UCSD-AML1 (cell line): ENCODE results near the gene SRMS.

Experiments
- DNase-seq: peaks from one replicate; lab custom pipeline; 2025; ENCODE audit not compliant: unreplicated experiment; lab: John Stamatoyannopoulos, UW

Gene SRMS

GRCh38 chr20:63553933-63554290 lies 6.4 kb upstream of the SRMS start, which contains the start of gene FNDC11:
Gene FNDC11, plus strand, starts transcription at chr20:63554159. Its CDS starts 1,505 bp downstream, at chr20:63555664.
- DNase-seq, result peak; percentile 52

DNA sequence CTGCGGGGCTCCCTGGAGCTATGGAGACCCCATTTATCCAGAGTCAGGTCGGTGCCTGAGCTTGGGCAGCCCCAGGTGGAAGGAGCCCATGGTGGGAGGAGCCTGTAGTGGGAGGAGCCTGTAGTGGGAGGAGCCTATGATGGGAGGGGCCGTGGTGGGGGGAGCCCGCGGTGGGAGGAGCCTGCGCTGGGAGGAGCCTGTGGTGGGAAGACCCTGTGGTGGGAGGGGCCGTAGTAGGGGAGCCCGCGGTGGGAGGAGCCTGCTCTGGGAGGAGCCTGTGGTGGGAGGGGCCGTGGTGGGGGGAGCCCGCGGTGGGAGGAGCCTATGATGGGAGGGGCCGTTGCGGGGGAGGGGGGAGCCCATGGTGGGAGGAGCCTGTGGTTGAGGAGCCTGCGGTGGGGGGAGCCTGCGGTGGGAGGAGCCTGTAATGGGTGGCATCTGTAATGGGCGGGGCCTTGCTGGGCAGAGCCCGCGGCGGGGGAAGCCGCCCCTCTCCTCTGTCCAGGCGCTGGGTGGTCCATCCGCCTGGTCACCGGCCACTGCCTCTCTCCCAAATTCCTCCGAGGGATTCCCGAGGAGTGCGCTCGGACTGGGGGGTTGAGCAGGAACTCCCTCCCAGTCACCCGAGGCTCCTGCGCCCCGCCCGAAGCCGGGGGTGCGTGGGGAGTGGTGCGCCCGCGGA lies 5.8 kb upstream of the SRMS start:
- peak; percentile 88 for DNase-seq

DNA sequence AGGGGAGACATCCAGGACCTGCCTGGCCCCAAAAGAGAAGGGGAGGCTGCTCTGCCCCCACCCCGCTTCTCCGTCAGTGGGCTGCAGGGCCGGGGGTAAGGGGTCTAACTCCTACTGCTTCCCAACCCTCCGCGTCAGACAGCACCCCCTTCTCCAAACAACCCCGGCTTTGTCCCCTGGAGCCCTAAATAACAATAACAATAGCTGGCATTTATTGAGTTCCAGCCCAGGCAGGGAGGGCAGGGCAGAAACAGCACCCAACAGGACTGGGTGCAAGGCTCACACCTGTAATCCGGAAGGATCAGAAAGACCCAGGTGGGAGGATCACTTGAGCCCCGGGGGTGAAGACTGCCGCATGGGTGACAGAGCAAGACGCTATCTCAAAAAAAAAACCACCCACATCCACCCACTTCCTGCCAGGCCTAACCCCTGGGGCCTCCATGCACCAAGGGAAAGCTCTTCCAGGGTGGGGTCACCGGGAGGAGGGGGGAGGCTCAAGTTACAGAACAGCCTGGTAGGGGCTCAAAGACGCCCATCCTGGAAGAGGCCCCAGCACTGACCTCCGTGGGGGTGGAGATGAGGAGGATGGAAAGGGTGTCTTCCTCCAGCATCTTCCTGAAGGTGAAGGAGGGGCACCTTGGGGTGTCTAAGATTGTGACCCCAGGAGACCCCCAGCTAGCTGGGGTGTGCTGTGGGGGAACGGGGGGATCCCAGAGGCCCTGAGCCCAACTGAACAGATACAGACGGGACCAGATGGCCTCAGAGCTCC lies 5.1 kb upstream of the SRMS start:
- DNase-seq, result peak; percentile 69

GRCh38 chr20:63551068-63551467 lies 3.5 kb upstream of the SRMS start:
- no peak for DNase-seq

DNA sequence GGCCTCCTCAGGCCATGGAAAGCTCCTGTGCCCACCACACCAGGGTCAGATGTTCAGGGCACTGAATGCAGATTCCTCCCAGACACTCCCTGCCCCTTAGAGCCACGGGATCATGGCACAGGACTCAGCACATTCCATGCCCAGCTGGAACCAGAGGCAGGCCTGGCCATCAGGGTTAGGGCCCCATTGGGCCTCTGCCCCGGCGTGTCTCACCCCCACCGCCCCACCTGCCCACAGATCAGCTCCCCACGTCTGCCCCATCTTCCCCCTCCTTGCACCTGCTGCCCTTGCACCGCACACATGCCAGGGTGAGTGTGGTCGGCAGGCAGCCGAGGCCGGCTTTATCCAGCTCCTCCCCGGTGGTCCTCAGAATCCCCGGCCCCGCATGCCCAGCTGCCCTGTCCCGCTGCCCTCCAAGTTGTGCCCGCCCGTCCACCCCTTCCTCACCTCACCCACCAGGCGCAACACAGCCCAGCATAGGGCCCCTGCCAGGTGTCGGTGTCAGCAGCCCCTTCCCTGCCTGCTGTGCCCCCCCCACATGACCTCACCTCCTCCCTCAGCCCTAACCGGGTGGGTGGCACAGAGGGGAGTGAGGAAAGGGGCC lies 2.2 kb upstream of the SRMS start:
- no peak for DNase-seq

- no peak for DNase-seq
Measured at GRCh38 chr20:63549019-63549418, 1.5 kb upstream of the SRMS start.

DNA sequence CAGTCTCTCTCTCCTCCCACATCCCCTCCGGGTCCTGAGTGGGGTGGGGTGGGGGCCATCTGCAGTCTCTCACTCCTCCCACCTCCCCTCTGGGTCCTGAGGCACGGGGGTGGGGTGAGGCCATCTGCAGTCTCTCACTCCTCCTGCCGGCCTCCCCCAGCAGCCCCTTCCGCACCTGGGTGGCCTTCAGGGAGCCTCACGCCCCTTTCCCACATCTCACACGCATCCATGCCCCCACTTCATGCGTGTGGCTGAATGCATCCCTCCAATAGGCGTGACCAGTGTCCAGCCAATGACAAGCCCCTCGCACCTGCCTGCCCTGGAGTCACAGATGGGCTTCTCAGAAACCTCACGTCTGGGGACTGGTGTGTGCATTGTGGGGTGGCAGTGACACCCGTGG lies 993 bp upstream of the SRMS start:
- DNase-seq, result no peak

DNA sequence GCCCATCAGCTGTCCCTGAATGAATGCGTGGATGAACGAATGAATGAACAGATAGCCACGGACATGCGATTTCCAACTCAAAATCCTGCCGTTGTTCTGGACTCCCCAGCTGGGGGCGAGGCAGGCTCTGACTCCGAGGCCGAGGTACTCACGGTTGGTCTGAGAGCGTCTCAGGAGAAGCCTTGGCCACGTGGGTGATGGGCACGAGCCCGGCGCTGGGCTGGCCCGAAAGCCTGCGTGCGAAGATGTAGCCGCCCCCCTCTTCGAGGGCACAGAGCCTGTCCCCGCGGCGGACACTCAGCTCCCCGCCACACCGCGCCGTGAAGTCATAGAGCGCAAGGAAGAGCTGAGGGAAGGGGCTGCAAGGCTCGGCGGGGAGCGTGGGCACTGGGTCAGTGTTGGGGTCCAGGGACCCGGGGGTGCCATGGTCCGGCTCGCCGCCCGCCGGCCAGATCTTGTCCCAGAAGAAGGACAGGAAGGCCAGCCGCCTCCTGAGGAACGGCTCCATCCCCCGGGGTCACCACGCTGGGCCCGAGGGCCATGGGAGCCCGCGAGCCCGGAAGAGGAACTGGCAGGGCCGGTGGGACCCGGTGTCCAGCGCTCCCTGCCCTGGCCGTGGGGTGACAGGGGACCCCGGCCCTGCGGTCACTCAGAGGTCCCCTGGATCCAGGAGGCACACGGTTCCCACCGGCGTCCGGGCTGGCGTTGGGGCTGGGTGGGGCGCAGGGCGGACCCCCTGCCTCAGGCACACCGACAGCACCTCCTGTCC lies 409 bp downstream of the SRMS start:
- no peak for DNase-seq

DNA sequence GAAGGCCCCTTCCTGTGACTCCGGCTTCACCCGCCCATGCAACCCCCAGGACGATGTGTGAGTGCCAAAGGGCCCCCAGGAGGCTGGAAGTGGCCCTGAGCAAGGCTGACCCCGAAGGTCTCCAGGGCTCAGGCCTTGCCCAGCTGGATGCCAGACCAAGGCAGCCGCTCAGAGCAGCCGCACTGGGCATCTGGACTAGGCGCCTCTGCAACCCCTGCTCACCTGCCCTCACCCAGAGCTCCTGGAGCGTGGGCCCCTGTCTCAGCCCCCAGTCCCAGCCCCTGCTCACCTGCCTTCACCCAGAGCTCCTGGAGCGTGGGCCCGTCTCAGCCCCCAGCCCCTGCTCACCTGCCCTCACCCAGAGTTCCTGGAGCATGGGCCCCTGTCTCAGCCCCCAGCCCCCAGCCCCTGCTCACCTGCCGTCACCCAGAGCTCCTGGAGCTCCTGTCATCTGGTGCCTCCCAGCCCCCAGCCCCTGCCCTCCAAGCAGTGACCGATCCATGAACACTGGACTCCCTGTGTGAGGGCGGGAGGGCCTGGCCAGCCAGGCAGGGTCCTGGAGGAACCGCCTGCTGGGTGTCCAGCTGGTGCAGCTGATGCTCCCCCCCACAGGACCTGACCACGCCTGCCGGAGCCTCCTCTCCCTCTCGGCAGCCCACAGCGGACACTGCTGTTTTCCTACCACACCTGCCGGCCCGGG lies 1.1 kb downstream of the SRMS start:
- no peak for DNase-seq

DNA sequence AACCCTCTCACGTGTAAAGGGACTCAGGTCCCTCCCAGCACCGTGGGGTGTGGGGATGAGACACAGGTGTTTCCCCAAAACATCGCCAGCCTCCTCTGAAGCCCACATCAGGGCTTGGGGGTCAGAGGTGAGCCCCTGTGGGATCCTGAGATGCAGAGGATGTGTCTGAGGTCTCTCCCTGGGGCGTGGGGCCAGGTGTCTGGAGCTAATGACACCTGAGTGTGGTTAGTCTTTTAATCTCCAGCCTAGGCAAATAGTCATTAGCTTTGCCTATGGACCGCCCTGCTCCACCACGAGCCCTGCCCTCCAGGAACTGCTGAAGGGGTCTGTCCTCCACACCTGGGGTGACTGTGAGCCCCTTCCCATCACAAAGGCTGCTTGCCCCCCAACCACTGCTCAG lies 1.7 kb downstream of the SRMS start:
- no peak for DNase-seq

- DNase-seq, result no peak
Measured at GRCh38 chr20:63544958-63545516, 2.5 kb downstream of the SRMS start.

GRCh38 chr20:63544241-63544957 lies 3.1 kb downstream of the SRMS start:
- DNase-seq, result no peak

- DNase-seq, result no peak
Measured at GRCh38 chr20:63543733-63544132, 3.8 kb downstream of the SRMS start.

DNA sequence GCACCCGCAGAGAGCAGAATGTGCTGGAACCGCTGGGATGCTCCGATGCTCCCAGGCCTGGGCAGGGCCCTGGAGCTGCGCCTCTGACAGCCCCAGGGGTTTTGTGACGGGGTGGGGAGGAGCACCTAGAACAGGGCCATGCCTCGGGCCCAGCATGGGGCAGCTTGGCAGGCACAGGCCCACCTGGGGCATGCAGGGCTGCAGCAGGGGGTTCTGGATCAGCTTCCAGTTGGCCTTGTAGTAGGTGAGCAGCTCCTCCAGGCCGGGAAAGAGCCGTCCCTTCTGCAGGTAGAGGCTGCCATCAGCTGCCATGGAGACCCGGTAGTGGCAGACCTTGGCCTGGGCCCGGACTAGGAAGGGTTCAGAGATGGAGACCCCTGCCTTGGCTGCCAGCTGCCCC lies 4.4 kb downstream of the SRMS start:
- no peak for DNase-seq

- no peak for DNase-seq
Measured at GRCh38 chr20:63542696-63543095, 4.9 kb downstream of the SRMS start.

DNA sequence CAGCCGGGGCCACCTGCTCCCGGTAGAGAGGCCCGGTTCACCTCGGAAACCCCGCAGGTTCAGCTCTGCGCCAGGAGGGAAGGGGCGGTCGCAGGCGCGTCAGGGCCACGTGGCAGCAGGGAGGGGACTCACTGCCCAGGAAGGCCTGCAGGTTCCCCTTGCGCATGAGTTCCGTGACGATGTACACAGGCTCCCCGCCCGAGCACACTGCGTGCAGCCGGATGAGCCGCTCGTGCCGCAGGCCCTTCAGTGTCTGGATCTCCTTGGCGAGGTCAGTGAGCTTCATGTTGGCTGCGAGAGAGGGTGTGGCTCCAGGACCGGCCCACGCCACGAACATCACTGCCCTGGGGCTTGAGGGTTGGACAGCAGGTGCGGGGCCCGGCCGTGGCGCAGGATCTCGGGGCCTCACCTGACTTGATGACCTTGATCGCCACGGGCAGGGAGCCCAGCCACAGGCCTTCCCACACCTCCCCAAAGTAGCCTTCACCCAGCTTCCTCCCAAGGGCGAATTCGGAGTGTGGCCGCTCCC lies 5.5 kb downstream of the SRMS start:
- no peak for DNase-seq

- DNase-seq, result no peak
Measured at GRCh38 chr20:63541371-63541770, 6.2 kb downstream of the SRMS start.

GRCh38 chr20:63540417-63541186 lies 6.9 kb downstream of the SRMS start:
- DNase-seq, result no peak
